ENCODE data around the gene MNX1.

Gene MNX1

GRCh38 chr7:156969972-156970420 is 40.5 kb downstream of the MNX1 start:
- no peak for DNase-seq (ENCODE audit: low read depth in 2 of 2)

DNA sequence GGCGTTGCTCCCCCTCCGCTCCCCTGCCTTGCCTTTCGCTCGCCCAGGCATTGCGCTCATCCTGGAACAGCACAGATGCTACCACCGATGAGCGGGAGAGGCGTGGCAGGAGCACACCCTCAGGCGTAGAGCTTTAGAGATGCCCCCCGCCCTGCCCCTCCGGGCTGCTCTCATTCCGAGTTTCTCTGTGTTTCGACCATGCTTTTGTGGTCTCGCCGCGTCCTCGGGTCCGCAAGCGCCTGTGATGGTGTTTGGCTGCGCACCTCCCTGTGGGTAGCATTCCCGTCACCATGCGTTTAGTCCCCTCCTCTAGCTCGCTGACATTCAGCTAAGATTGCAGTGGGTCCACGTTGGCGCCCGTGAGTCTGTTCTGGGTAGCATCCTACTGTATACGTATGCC is 42.3 kb downstream of the MNX1 start:
- DNase-seq (ENCODE audit: low read depth in 2 of 2) = no peak

DNA sequence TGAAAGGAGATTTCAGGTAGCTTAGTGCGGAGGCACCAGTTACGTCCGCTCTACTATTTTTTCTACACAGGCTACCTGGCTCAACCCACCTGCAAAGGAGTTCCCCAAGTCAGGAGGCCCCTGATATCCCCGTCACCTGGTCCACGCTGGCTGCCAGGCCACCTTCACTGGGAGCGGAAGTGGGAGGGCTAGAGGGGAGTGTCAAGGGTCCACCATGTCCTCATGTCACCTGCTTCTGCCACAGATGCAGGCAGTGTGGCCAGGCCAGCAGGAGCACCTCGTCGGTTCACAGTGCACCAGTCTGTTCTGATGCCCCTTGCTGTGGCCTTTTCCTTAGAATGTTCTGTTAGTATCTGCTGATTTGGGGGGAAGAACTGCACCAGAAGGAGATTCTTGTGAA is 44.1 kb downstream of the MNX1 start:
- no peak for DNase-seq (ENCODE audit: low read depth in 2 of 2)

DNA sequence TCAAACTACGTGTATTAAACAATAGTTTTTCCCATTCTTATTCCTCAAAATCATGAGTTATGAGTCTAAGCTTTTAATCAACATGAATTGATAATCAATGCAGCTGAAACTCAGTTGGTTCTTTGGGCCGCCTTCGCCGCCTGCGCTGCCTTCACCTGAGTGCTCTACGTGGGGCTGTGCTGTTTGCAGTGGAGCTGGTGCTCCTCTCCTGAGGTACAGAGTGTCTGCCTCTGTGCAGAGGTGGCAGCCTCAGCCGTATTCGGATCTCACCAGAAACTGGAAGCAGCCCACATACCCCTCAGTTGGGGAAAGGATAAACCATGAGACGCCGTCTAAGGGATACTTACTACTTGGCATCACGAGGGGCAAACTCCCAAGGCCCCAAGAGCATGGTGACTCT is 45.5 kb downstream of the MNX1 start:
- DNase-seq (ENCODE audit: low read depth in 2 of 2) = no peak

DNA sequence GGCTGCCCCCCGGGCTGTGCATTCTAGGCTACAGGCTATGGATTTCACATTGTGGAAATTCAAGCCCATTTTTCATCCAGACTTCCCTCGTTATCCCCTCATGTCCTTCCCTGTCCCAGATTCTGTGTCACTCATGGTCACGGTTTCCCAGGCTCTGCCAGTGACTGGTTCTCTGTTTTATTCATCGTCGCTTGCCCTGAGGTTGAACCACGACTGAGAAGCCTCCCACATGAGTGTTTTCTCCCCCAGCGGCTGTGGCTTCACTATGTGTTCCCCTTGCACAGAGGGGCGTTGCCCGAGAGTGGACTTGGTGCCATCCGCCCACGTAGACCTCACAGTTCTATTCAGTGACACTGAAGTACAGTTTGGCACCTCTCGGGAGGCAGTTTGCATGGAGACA is 47.0 kb downstream of the MNX1 start:
- DNase-seq (ENCODE audit: low read depth in 2 of 2) = no peak

- DNase-seq (ENCODE audit: low read depth in 2 of 2) = no peak
These were observed 47.6 kb downstream of the MNX1 start for GRCh38 chr7:156962897-156963296.

DNA sequence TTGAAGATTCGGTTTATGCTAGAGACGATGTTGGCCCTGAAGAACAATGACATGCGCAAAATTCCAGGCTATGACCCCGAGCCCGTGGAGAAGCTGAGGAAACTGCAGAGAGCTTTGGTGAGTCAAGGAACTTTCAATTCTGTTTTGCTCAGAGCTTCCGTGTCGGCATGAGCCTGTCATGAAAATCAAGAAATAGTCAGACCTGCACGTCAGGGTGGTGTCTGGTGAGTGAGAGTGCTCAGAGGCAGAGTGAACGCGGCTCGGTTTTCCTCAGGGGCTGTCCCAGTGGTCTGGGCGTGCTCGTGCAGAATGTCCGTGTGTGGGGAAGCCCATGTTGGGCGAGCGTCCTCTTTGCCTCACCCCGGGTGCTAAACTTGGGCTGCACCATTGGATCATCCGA is 48.3 kb downstream of the MNX1 start:
- DNase-seq (ENCODE audit: low read depth in 2 of 2) = no peak

DNA sequence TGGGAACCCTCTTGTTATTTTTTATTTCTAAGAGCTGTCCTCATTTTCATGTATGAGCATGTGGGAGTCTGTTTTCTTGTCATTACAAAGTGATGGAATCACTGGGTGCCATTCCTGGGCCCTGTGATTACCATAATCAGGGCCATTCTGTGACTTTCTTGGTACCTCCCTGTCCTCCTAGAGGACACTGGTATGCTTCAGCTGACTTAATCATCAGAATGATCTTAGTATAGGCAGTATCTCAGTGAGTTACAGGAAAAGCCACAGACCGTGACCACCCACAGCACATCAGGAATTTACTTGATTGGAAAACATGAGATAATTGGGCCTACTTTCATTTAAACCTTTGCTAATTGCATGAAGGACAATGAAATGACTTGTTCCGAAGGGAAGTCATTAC is 53.7 kb downstream of the MNX1 start:
- no peak for DNase-seq (ENCODE audit: low read depth in 2 of 2)

GRCh38 chr7:156954941-156955340 is 55.5 kb downstream of the MNX1 start:
- no peak for DNase-seq (ENCODE audit: low read depth in 2 of 2)
